Measurements from ENCODE around the gene BAIAP2.

GRCh38 chr17:81129289-81129688 lies 94.3 kb downstream of the BAIAP2 start:
- TF ChIP-seq EZH2 (IDR thresholded peaks at IDR 0.05; ENCODE audit: borderline replicate concordance) (no peak), CTCF (IDR thresholded peaks at IDR 0.05; ENCODE audit: poor library complexity) (no peak)

Data from hepatocyte (in vitro differentiated cells).